ENCODE data around the gene TEX261.

Gene TEX261

GRCh38 chr2:70939001-70939838, 55.5 kb downstream of the TEX261 start:
- ATAC-seq (ENCODE audit: insufficient read depth, low read depth) (no peak), DNase-seq (no peak)
- Histone ChIP-seq H3K9me3 (ENCODE audit: insufficient read depth, low read length, severe bottlenecking) (no peaks in the 10 kb centered on the region), H4K20me1 (ENCODE audit: insufficient read depth, low read length) (0 out of 2 replicates have a peak, but pooled peaks cover 3% of the 10 kb centered on the region), H3K79me2 (ENCODE audit: insufficient read depth, low read length) (no peaks in the 10 kb centered on the region), H3K4me2 (ENCODE audit: insufficient read depth, low read length) (no peak overlapping the region), H3K4me1 (ENCODE audit: insufficient read depth, low read length) (no peaks in the 10 kb centered on the region), H3K27ac (ENCODE audit: low read length) (no peak overlapping the region), H2AFZ (ENCODE audit: low read depth, low read length) (no peak overlapping the region), H3K4me3 (ENCODE audit: low read depth in 1 of 2, low read length in 2 of 2) (no peak overlapping the region), H3K27me3 (ENCODE audit: insufficient read depth, low read length, poor library complexity) (no peaks in the 10 kb centered on the region), H3K36me3 (ENCODE audit: insufficient read depth, low read length) (no peaks in the 10 kb centered on the region), H3K9ac (ENCODE audit: low read depth, low read length) (no peak overlapping the region)
- no peak for TF ChIP-seq EZH2 (IDR thresholded peaks at IDR 0.05; ENCODE audit: borderline replicate concordance, low read depth, low read length, severe bottlenecking)
- TF ChIP-seq CTCF (IDR thresholded peaks at IDR 0.05; ENCODE audit: borderline replicate concordance, extremely low read depth, low read length, poor library complexity, severe bottlenecking), result no peak

GRCh38 chr2:70938586-70938950, 56.1 kb downstream of the TEX261 start:
- ATAC-seq (ENCODE audit: insufficient read depth, low read depth), result no peak
- Histone ChIP-seq H3K4me3 (ENCODE audit: low read depth in 1 of 2, low read length in 2 of 2) (no peak overlapping the region), H3K9ac (ENCODE audit: low read depth, low read length) (no peak overlapping the region), H3K27ac (ENCODE audit: low read length) (no peak overlapping the region), H4K20me1 (ENCODE audit: insufficient read depth, low read length) (0 out of 2 replicates have a peak, but pooled peaks cover 3% of the 10 kb centered on the region), H3K36me3 (ENCODE audit: insufficient read depth, low read length) (no peaks in the 10 kb centered on the region), H3K27me3 (ENCODE audit: insufficient read depth, low read length, poor library complexity) (no peaks in the 10 kb centered on the region), H3K9me3 (ENCODE audit: insufficient read depth, low read length, severe bottlenecking) (no peaks in the 10 kb centered on the region), H3K4me1 (ENCODE audit: insufficient read depth, low read length) (no peaks in the 10 kb centered on the region), H3K4me2 (ENCODE audit: insufficient read depth, low read length) (no peak overlapping the region), H3K79me2 (ENCODE audit: insufficient read depth, low read length) (no peaks in the 10 kb centered on the region), H2AFZ (ENCODE audit: low read depth, low read length) (no peak overlapping the region)
- TF ChIP-seq CTCF (IDR thresholded peaks at IDR 0.05; ENCODE audit: borderline replicate concordance, extremely low read depth, low read length, poor library complexity, severe bottlenecking), result no peak
- no peak for TF ChIP-seq EZH2 (IDR thresholded peaks at IDR 0.05; ENCODE audit: borderline replicate concordance, low read depth, low read length, severe bottlenecking)
- DNase-seq, result no peak

DNA sequence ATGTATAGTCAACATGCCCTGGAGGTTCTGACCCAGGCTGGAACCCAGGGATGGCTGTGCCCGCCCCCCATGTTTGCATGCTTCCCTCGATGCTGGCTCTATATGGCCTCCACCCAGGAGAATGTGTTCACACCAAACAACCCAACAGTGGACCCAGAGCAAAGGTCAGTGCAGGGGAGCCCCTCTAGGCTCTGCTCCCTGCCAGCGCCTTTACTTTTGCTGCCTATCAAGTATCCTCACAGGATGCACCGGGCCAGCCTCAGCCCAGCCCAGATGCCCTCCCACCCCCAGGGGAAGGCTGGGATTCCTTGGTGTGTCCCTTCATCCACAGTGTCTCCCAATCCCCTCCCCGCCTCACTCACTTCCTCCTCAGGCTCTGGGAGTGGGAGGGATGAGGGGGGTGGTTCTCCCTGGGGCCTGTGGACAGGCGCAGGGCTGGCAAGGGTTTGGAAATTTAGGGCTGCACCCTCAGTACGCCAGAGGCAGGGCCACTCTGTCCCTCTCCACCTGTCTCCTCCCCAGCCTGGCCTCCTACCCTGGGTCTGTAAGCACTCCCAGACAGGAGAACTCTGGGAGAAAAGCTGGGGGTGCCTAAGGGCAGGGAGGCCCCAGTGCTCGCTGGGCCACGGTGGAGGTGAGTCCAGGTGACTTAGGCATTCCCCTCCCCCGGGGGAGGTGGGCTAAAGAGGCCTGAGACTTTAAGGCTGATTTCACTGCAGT, 56.6 kb downstream of the TEX261 start:
- no peaks in the 10 kb centered on the region for H3K9me3 ChIP-seq (ENCODE audit: insufficient read depth, low read length, severe bottlenecking)
- H3K4me2 ChIP-seq (ENCODE audit: insufficient read depth, low read length), result no peak overlapping the region
- H3K27me3 ChIP-seq (ENCODE audit: insufficient read depth, low read length, poor library complexity), result no peaks in the 10 kb centered on the region
- H3K9ac ChIP-seq (ENCODE audit: low read depth, low read length), result no peak overlapping the region
- no peaks in the 10 kb centered on the region for H3K36me3 ChIP-seq (ENCODE audit: insufficient read depth, low read length)
- no peak for ATAC-seq (ENCODE audit: insufficient read depth, low read depth)
- no peak for DNase-seq
- no peak overlapping the region for H2AFZ ChIP-seq (ENCODE audit: low read depth, low read length)
- H3K4me3 ChIP-seq (ENCODE audit: low read depth in 1 of 2, low read length in 2 of 2), result no peak overlapping the region
- 0 out of 2 replicates have a peak, but pooled peaks cover 3% of the 10 kb centered on the region for H4K20me1 ChIP-seq (ENCODE audit: insufficient read depth, low read length)
- H3K27ac ChIP-seq (ENCODE audit: low read length), result no peak overlapping the region
- H3K79me2 ChIP-seq (ENCODE audit: insufficient read depth, low read length), result no peaks in the 10 kb centered on the region
- no peaks in the 10 kb centered on the region for H3K4me1 ChIP-seq (ENCODE audit: insufficient read depth, low read length)
- TF ChIP-seq CTCF (IDR thresholded peaks at IDR 0.05; ENCODE audit: borderline replicate concordance, extremely low read depth, low read length, poor library complexity, severe bottlenecking), result no peak
- no peak for TF ChIP-seq EZH2 (IDR thresholded peaks at IDR 0.05; ENCODE audit: borderline replicate concordance, low read depth, low read length, severe bottlenecking)
